Measurements from ENCODE around the gene GLIPR2.
"Not testable (repeated sequence)": the region's sequence is repeated elsewhere in the genome, so short reads cannot be mapped to it uniquely, and the experiment has no call there.

The GLIPR2 gene

GRCh38 chr9:36120705-36121104, 15.8 kb upstream of the GLIPR2 start:
- DNase-seq (ENCODE audit: insufficient read length, low spot score): no peak
- no peak for FAIRE-seq

GRCh38 chr9:36121971-36122370, 14.6 kb upstream of the GLIPR2 start:
- DNase-seq (ENCODE audit: insufficient read length, low spot score) (no peak), FAIRE-seq (no peak)

DNA sequence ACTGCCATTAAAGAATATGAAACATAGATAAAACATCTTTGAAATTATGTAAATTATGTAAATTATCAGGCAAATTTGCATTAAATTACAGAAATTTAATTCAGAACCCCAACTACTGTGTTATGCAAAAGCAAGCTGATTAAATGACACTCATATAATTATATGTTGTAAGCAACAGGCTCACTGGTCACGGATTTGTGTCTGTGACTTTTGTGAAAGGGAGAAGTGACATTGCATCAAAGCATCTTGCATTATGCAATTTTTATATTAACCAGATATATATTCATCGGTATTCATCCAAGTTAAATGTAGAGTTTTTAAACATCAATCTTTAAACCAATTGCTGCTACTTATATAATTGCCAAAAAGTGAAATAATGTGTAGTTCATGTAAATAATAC, 13.0 kb upstream of the GLIPR2 start:
- FAIRE-seq (no peak), DNase-seq (ENCODE audit: insufficient read length, low spot score) (no peak)

DNA sequence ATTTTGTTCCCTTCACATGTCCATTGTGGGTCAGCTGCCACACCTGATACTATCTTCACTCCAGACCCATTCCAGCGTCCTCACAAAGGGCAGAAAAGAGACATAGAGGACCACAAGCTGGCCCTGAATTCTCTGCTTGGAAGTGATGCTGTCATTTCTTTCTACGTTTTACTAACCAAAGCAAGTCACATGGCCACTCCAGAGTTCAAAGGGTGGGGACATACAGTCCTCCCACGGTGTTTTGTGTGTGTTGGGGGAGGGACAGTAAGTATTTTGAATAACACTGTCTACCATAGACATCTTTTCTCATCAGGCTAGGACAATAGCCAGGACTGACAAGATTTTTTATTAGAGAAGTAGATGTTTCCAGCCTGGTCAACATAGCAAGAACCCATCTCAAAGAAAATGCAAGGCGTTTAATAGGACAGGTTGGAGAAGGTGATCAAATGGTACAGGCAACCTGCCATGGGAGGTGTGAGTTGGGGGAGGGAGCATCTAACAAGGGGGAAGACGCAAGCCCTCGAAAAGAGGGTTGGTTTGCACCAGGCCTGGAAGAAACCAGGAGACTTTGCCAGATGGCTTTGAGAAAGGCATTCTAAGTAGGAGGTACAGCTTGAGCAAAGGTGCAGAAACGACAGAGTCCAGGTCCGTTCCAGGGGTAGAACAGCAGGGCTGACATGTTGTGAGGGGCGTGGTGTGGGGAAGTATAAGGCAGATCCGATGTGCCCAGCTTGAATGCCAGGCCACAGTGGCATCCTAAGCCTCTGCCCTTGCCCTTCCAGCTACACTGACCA, 11.3 kb upstream of the GLIPR2 start:
- no peak for FAIRE-seq
- no peak for DNase-seq (ENCODE audit: insufficient read length, low spot score)

DNA sequence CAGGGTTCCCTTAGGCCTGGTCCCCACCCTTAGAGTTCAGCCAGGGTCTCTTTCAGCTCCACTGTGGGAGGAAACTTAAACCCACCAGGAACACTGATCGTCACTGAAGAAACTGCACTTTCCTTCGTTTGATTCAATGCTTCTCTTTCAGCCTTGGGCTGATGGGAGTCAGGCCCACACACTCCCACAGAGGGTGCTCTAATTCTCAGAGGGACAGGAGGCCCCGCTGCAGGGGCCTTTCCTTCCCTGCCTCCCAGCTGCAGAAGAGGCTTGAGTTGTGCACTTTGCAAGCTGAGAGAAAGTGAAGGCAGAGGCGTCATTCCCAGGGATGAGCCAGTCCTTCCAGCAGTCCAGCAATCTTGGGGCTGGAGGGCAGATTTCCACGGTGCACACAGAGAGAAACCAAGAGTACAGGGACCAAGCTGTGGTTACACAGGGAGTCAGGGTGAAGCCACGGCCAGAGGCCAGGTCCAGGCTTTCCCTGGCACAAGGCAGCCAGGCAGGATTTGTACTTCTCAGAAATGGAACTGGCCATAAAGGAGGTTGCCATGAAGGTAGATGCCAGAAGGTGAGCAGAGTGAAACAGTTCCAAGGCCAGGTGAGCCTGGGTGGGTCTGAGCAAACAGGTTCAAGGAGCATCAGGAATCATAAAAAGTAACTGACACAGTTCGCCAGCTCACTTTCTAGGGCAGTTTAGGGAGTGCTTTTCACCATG, 10.4 kb upstream of the GLIPR2 start:
- no peak for DNase-seq (ENCODE audit: insufficient read length, low spot score)
- no peak for FAIRE-seq

DNA sequence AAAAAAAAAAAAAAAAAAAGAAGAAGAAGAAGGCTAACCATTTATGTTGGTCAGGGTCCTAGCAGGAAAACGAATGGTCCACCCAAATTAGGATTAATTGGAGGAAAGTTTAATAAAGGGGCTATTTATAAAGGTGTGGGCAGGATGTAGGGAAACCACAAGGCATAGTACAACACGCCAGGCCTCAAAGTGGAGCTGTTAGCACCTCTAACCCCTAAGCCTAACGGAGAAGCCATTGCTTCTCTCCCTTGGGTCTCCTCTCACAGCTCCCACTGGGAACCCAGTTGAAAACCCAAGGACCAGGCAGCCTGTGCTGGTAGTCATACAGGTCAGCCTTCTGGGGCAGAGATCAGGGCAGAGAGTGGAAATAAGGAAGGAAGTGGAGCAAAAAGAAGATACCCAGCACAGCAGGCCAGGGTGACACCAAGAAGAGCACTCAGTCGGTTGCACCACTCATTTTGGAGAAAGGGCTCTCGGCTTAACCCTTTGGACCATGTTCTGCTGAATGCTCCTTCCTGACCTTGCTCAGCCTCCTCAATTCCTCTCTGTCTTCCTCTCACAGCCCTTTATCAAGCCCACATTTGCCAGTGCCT, 8.8 kb upstream of the GLIPR2 start:
- FAIRE-seq: no peak
- no peak for DNase-seq (ENCODE audit: insufficient read length, low spot score)

DNA sequence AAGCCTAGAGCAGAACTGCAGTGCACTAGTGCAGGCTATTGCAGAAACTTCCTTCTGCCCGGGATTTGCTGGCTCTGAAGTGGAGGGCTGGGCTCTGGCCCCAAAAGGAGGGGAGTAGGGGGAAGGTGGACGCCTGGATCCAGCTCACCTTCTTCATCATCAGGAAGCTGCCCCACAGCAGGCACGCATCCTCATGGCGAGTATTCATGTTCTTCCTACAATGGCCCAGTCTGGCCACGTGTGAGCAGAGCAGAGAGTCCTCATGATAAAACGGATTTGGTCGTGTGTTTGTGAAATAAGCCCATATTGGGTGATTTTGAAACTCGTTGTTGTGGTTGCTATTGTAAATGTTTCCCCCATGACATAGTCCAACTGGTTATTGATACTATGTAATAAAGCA, 8.2 kb upstream of the GLIPR2 start:
- no peak for FAIRE-seq
- no peak for DNase-seq (ENCODE audit: insufficient read length, low spot score)

GRCh38 chr9:36129139-36129538, 7.4 kb upstream of the GLIPR2 start:
- FAIRE-seq: no peak

DNA sequence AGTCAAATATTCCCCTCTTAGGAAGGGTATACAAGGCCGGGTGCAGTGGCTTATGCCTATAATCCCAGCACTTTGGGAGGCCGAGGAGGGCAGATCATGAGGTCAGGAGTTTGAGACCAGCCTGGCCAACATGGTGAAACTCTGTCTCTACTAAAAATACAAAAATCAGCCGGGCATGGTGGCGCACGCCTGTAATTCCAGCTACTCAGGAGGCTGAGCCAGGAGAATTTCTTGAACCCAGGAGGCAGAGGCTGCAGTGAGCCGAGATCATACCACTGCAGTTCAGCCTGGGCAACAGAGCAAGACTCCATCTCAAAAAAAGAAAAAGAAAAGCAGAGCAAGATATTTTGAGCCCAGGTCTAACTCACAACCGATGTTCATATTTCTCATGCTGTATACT, 4.9 kb upstream of the GLIPR2 start:
- FAIRE-seq; DNase-seq (ENCODE audit: insufficient read length, low spot score): not testable (repeated sequence)

More at GRCh38 chr9:36129139-36129538, 7.4 kb upstream of the GLIPR2 start:
- DNase-seq (ENCODE audit: insufficient read length, low spot score): no peak

- FAIRE-seq (no peak), DNase-seq (ENCODE audit: insufficient read length, low spot score) (no peak)
These were observed 4.4 kb upstream of the GLIPR2 start for GRCh38 chr9:36132086-36132485.

DNA sequence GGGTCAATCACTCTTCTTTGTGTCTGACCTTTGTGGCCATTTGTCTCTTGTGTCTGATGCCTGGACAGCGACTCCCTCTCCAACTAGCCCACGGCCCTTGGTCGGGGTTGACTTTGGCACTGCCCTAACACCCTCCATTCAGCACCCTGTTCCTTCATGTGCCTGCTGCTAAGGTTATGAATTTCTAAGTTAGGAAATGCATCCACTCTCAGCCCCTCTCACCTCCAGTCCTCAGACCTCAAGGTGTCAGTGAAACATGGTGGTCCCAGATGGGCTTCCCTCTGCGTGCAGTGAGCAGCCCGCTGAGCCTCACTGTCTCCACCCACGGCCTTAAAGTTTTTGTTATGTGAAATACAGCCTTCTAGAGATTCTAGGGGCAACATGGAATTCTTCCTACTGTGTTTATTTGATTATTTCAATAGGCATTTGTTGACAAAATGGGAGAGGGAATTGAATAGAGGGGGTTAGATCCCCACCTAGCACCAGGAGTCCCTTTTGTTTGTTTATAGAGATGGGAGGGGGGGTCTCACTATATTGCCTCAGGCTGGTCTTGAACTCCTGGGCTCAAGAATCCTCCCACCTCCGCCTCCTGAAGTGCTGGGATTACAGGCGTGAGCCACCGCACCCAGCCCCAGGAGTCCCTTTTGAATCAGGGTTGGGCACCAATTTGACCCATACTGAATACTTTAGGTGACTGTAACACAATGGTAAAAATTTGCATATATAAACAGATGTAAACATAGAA, 1.6 kb upstream of the GLIPR2 start:
- FAIRE-seq: no peak
- no peak for DNase-seq (ENCODE audit: insufficient read length, low spot score)

DNA sequence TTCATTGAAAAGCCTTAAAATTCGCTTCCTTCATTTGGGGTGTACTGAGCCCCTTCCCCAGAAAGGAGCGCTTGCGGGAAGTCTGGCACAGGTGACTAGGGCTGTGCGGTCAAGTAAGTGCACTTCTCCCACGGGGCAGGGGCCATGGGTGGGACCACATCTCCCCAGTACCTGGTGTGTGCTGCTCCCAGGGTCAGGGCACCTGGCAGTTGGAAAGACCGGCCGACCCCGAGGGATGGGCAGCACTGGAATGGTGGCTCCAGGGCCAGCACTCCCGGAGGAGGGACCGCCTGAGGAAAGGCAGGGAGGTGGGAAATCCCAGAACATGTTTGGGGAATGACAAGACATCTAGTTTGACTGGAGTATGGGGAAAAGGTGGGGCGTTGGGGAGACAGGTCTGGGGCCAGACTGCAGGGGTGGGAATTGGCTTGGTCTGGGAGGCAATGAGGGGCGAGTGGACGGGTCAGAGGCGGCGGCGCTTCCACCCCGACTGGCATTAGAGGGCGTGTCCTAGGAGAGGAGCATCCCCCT, 727 bp upstream of the GLIPR2 start:
- peak; percentile 84 for FAIRE-seq
- no peak for DNase-seq (ENCODE audit: insufficient read length, low spot score)

DNA sequence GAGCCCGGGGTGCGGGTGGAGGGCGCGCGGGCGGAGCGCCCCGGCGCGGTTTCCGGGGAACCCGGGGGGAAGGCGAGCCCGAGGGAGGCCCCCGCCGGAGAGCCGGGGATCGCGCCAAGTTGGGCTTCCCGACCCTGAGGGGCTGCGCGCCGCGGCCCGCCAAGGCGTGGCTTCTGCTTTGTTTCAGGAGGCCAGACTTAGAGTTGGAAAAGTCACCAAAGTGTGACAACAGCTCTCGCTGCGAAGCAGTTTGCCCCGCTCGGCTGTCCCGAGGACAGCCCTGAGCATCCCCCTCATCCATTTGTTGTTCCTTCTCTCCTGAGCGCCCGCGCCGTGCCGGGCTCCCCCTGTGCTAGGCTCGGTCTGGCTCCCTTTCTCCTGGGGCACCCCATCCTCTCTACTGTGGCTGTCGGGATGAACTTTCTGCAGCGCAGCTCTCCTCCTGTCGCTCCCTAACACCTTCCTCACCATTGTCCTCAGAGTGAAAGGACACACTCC, 410 bp downstream of the GLIPR2 start:
- DNase-seq (ENCODE audit: insufficient read length, low spot score) (peak; percentile 20), FAIRE-seq (no peak)

- FAIRE-seq (peak; percentile 44), DNase-seq (ENCODE audit: insufficient read length, low spot score) (no peak)
These were observed 965 bp downstream of the GLIPR2 start for GRCh38 chr9:36137392-36138004.

DNA sequence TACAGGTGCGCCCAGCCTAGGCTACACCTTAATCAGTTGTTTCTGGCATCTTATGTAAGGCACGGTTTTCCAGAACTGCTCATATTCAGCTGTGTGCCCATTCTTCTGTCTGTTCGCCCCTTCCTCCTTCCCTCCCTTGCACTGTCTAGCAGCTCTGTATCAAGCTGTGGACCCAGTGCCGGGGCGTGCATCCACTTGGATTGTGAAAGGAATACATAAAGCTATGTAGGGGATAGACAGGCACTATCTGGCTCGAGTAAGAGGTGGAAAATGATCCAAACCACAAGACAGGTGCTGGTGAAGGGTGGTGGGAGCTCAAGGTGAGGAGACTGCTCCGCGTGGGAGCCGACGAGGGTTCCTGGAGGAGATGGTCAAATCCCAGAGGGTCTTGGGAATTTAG, 2.0 kb downstream of the GLIPR2 start:
- FAIRE-seq: no peak

GRCh38 chr9:36138901-36139300, 2.4 kb downstream of the GLIPR2 start:
- no peak for FAIRE-seq
- DNase-seq (ENCODE audit: insufficient read length, low spot score): no peak

More for the DNA sequence above, 2.0 kb downstream of the GLIPR2 start:
- DNase-seq (ENCODE audit: insufficient read length, low spot score): no peak

- FAIRE-seq: no peak
- DNase-seq (ENCODE audit: insufficient read length, low spot score): no peak
These were observed 3.9 kb downstream of the GLIPR2 start for GRCh38 chr9:36140086-36141084.

- FAIRE-seq: no peak
- DNase-seq (ENCODE audit: insufficient read length, low spot score): no peak
These were observed 4.8 kb downstream of the GLIPR2 start for GRCh38 chr9:36141288-36141687.

DNA sequence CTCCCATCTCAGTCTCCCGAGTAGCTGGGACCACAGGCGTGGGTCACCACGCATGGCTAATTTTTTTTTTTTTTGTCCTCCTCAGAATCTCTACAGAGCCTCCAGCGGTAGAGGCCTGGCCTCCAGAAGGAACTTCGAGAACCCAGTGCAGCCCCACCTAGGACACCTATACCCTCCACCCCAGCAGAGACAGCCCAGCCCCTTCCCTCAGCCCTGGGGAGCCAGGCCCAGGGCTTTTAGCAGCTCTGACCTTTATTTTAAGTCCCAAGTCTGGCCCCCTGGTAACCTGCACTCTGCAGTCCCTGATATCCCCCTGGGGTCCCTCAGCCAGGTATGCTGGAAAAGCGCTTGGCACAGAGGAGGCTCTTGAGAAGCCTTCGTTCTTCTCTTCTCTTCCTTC, 5.2 kb downstream of the GLIPR2 start:
- DNase-seq (ENCODE audit: insufficient read length, low spot score) (no peak), FAIRE-seq (no peak)
